Measurements from ENCODE around the gene MGAT4D. TPM values are rescaled to one million over a fixed set of nuclear protein-coding genes. Genes with fewer than 3 reads are reported as not detected.

The MGAT4D gene
- total and polyA plus RNA-seq, 2 experiments from 2014 or later = not detected

- H3K4me3 ChIP-seq = no peak overlapping the region
- H3K4me2 ChIP-seq = no peak overlapping the region
- H3K9me3 ChIP-seq (ENCODE audit: low read depth) = no peaks in the 10 kb centered on the region
- DNase-seq (ENCODE audit: low spot score) = no peak
- no peaks in the 10 kb centered on the region for H3K79me2 ChIP-seq
- no peaks in the 10 kb centered on the region for H3K9me2 ChIP-seq (replicated peaks; ENCODE audit: insufficient read depth)
- H3K36me3 ChIP-seq (replicated peaks; ENCODE audit: insufficient read depth, low read depth) = no peaks in the 10 kb centered on the region
- no peak overlapping the region for H3K27ac ChIP-seq
- no peaks in the 10 kb centered on the region for H4K20me1 ChIP-seq (ENCODE audit: insufficient read depth, poor library complexity, severe bottlenecking)
- H3K27me3 ChIP-seq = no peaks in the 10 kb centered on the region
- no peak for TF ChIP-seq EZH2phosphoT487 (IDR thresholded peaks at IDR 0.05; ENCODE audit: low read depth, severe bottlenecking, unreplicated experiment)
- no peak for TF ChIP-seq EZH2 (IDR thresholded peaks at IDR 0.05; ENCODE audit: borderline replicate concordance)
- TF ChIP-seq CTCF (IDR thresholded peaks at IDR 0.05; ENCODE audit: poor library complexity) = no peak
- 94% methylated on average over 4 of the region's 4 CpGs for WGBS (ENCODE audit: low lambda C conversion rate, missing lambda C conversion rate)
- no peak overlapping the region for H2AFZ ChIP-seq
- H3K4me1 ChIP-seq (ENCODE audit: insufficient read depth) = no peaks in the 10 kb centered on the region
These were observed 14.6 kb downstream of the MGAT4D start for GRCh38 chr4:140483445-140483844.

- WGBS (ENCODE audit: low lambda C conversion rate, missing lambda C conversion rate) = 72% methylated on average over 2 of the region's 2 CpGs
- H3K79me2 ChIP-seq = no peaks in the 10 kb centered on the region
- DNase-seq (ENCODE audit: low spot score) = no peak
- TF ChIP-seq EZH2phosphoT487 (IDR thresholded peaks at IDR 0.05; ENCODE audit: low read depth, severe bottlenecking, unreplicated experiment) (no peak), EZH2 (IDR thresholded peaks at IDR 0.05; ENCODE audit: borderline replicate concordance) (no peak), CTCF (IDR thresholded peaks at IDR 0.05; ENCODE audit: poor library complexity) (no peak)
- H3K36me3 ChIP-seq (replicated peaks; ENCODE audit: insufficient read depth, low read depth) = no peaks in the 10 kb centered on the region
- H3K4me1 ChIP-seq (ENCODE audit: insufficient read depth) = no peaks in the 10 kb centered on the region
- H3K9me2 ChIP-seq (replicated peaks; ENCODE audit: insufficient read depth) = no peaks in the 10 kb centered on the region
- no peaks in the 10 kb centered on the region for H3K9me3 ChIP-seq (ENCODE audit: low read depth)
- H3K27me3 ChIP-seq = peaks cover 3% of the 10 kb centered on the region
- no peak overlapping the region for H3K4me2 ChIP-seq
- H3K4me3 ChIP-seq = no peak overlapping the region
- no peak overlapping the region for H3K27ac ChIP-seq
- no peaks in the 10 kb centered on the region for H4K20me1 ChIP-seq (ENCODE audit: insufficient read depth, poor library complexity, severe bottlenecking)
- H2AFZ ChIP-seq = no peak overlapping the region
These were observed 25.9 kb downstream of the MGAT4D start for GRCh38 chr4:140472156-140472555.

- peaks cover 3% of the 10 kb centered on the region for H3K27me3 ChIP-seq
- H3K9me3 ChIP-seq (ENCODE audit: low read depth) = no peaks in the 10 kb centered on the region
- 73% methylated on average over 27 of the region's 27 CpGs for WGBS (ENCODE audit: low lambda C conversion rate, missing lambda C conversion rate)
- peaks cover 2% of the 10 kb centered on the region for H3K9me2 ChIP-seq (replicated peaks; ENCODE audit: insufficient read depth)
- no peaks in the 10 kb centered on the region for H3K36me3 ChIP-seq (replicated peaks; ENCODE audit: insufficient read depth, low read depth)
- H3K27ac ChIP-seq = no peak overlapping the region
- no peak overlapping the region for H3K4me2 ChIP-seq
- no peak overlapping the region for H3K4me3 ChIP-seq
- no peak for TF ChIP-seq EZH2 (IDR thresholded peaks at IDR 0.05; ENCODE audit: borderline replicate concordance)
- no peak for TF ChIP-seq EZH2phosphoT487 (IDR thresholded peaks at IDR 0.05; ENCODE audit: low read depth, severe bottlenecking, unreplicated experiment)
- TF ChIP-seq CTCF (IDR thresholded peaks at IDR 0.05; ENCODE audit: poor library complexity) = no peak
- H4K20me1 ChIP-seq (ENCODE audit: insufficient read depth, poor library complexity, severe bottlenecking) = no peaks in the 10 kb centered on the region
- H2AFZ ChIP-seq = no peak overlapping the region
- no peaks in the 10 kb centered on the region for H3K4me1 ChIP-seq (ENCODE audit: insufficient read depth)
- DNase-seq (ENCODE audit: low spot score) = no peak
- H3K79me2 ChIP-seq = no peaks in the 10 kb centered on the region
These were observed 28.0 kb downstream of the MGAT4D start for GRCh38 chr4:140469791-140470733.
